Measurements from ENCODE around the gene PSMF1. TPM values are rescaled to one million over a fixed set of nuclear protein-coding genes. Genes with fewer than 3 reads are reported as not detected.

Gene PSMF1
- total and polyA plus RNA-seq, 9 donors: 33.4 to 163 (median 127) TPM

GRCh38 chr20:1150218-1150617, 31.8 kb downstream of the PSMF1 start:
- DNase-seq: no peak
- no peaks in the 10 kb centered on the region for H3K27me3 ChIP-seq
- intact Hi-C loops (cut with DNase I): no loop called here
- no peak overlapping the region for H3K4me3 ChIP-seq
- TF ChIP-seq CTCF (IDR thresholded peaks at IDR 0.05) (no peak), EP300 (IDR thresholded peaks at IDR 0.05) (no peak), POLR2A (IDR thresholded peaks at IDR 0.05) (no peak)
- no peak overlapping the region for H3K27ac ChIP-seq
- WGBS, 3 donors: 73 to 86% (median 82%) methylated on average over 4 of the region's 4 CpGs
- peaks cover 6% of the 10 kb centered on the region for H3K4me1 ChIP-seq (ENCODE audit: insufficient read depth)
- H3K9me3 ChIP-seq: no peaks in the 10 kb centered on the region
- no peaks in the 10 kb centered on the region for H3K36me3 ChIP-seq

- Histone ChIP-seq H3K27ac (no peak overlapping the region), H3K9me3 (no peaks in the 10 kb centered on the region), H3K27me3 (no peaks in the 10 kb centered on the region), H3K4me1 (ENCODE audit: insufficient read depth) (peaks cover 5% of the 10 kb centered on the region), H3K4me3 (no peak overlapping the region), H3K36me3 (no peaks in the 10 kb centered on the region)
- no peak for TF ChIP-seq EP300 (IDR thresholded peaks at IDR 0.05)
- TF ChIP-seq POLR2A (IDR thresholded peaks at IDR 0.05): no peak
- TF ChIP-seq CTCF (IDR thresholded peaks at IDR 0.05): no peak
- 93 to 100% (median 94%) methylated on average over 1 of the region's 1 CpG for WGBS, 3 donors
- no peak for DNase-seq
- intact Hi-C loops (cut with DNase I): no loop called here
Observed at GRCh38 chr20:1150968-1151367, 32.6 kb downstream of the PSMF1 start.

- Histone ChIP-seq H3K4me3 (no peak overlapping the region), H3K4me1 (ENCODE audit: insufficient read depth) (no peaks in the 10 kb centered on the region), H3K36me3 (no peaks in the 10 kb centered on the region), H3K27ac (no peak overlapping the region), H3K27me3 (no peaks in the 10 kb centered on the region), H3K9me3 (no peaks in the 10 kb centered on the region)
- intact Hi-C loops (cut with DNase I): no loop called here
- TF ChIP-seq CTCF (IDR thresholded peaks at IDR 0.05): no peak
- no peak for TF ChIP-seq EP300 (IDR thresholded peaks at IDR 0.05)
- no peak for TF ChIP-seq POLR2A (IDR thresholded peaks at IDR 0.05)
- no peak for DNase-seq
Observed at GRCh38 chr20:1154226-1154625, 35.8 kb downstream of the PSMF1 start.

GRCh38 chr20:1154691-1155090, 36.3 kb downstream of the PSMF1 start:
- intact Hi-C loops (cut with DNase I): no loop called here
- Histone ChIP-seq H3K4me3 (no peak overlapping the region), H3K9me3 (no peaks in the 10 kb centered on the region), H3K4me1 (ENCODE audit: insufficient read depth) (no peaks in the 10 kb centered on the region), H3K27ac (no peak overlapping the region), H3K27me3 (no peaks in the 10 kb centered on the region), H3K36me3 (no peaks in the 10 kb centered on the region)
- no peak for TF ChIP-seq EP300 (IDR thresholded peaks at IDR 0.05)
- no peak for TF ChIP-seq CTCF (IDR thresholded peaks at IDR 0.05)
- TF ChIP-seq POLR2A (IDR thresholded peaks at IDR 0.05): no peak
- no peak for DNase-seq
- 94 to 100% (median 100%) methylated on average over 1 of the region's 1 CpG for WGBS, 3 donors

GRCh38 chr20:1155342-1155741, 36.9 kb downstream of the PSMF1 start:
- 95 to 99% (median 96%) methylated on average over 3 of the region's 3 CpGs for WGBS, 3 donors

More at GRCh38 chr20:1155342-1155741, 36.9 kb downstream of the PSMF1 start:
- H3K36me3 ChIP-seq: no peaks in the 10 kb centered on the region
- no peaks in the 10 kb centered on the region for H3K4me1 ChIP-seq (ENCODE audit: insufficient read depth)
- no peaks in the 10 kb centered on the region for H3K27me3 ChIP-seq
- DNase-seq: no peak
- no peak overlapping the region for H3K27ac ChIP-seq
- no peak overlapping the region for H3K4me3 ChIP-seq
- TF ChIP-seq EP300 (IDR thresholded peaks at IDR 0.05) (no peak), CTCF (IDR thresholded peaks at IDR 0.05) (no peak), POLR2A (IDR thresholded peaks at IDR 0.05) (no peak)
- intact Hi-C loops (cut with DNase I): no loop called here
- H3K9me3 ChIP-seq: no peaks in the 10 kb centered on the region

Measured in ovary (tissue), 9 donors.